Gastroesophageal sphincter (tissue), 3 donors: ENCODE data around the gene ABCC12.

Experiments
- CTCF ChIP-seq, 4 experiments: fragments of 200-600 bp in 2 of 4; fragments of 450-650 bp in 2 of 4; sonication (generic) in 1 of 4; IDR thresholded peaks; one replicate each; pipeline ENCODE4 v1.5.1; 2017 to 2019; ENCODE audit warnings: antibody characterized with exemption in 4 of 4, mild to moderate bottlenecking in 2 of 4, moderate library complexity in 2 of 4
- POLR2A ChIP-seq, 2 donors: fragments of 450-650 bp; IDR thresholded peaks; one replicate each; pipeline ENCODE4 v1.6.1; 2017; ENCODE audit warnings: antibody characterized with exemption in 2 of 2, mild to moderate bottlenecking in 2 of 2, moderate library complexity in 1 of 2
- POLR2AphosphoS5 ChIP-seq: sonication (generic); formaldehyde crosslinking; IDR thresholded peaks from one replicate; pipeline ENCODE4 v1.6.1; 2017; ENCODE audit warnings: antibody characterized with exemption

GRCh38 chr16:48187779-48188178 lies 32.0 kb upstream of the ABCC12 start:
- TF ChIP-seq CTCF (IDR thresholded peaks at IDR 0.05) = no peak
- TF ChIP-seq POLR2AphosphoS5 = no peak
- no peak for TF ChIP-seq POLR2A (IDR thresholded peaks at IDR 0.05)
